Activated gamma-delta T cell treated with anti-CD3 and anti-CD28 coated beads, Interleukin-2, amount 50 U/mL, for 16 hours (primary cell): ENCODE measurements around the gene SCO1.
A peak's percentile ranks its signal among the peaks of the same experiment; 100 is the strongest.

Experiments used
- DNase-seq: peaks from one replicate; pipeline ENCODE4 v3.0.0-alpha.2; 2020; ENCODE audit warnings: low read depth

The SCO1 gene

GRCh38 chr17:10652984-10653659, 44.2 kb downstream of the SCO1 start:
- DNase-seq, result no peak

DNA sequence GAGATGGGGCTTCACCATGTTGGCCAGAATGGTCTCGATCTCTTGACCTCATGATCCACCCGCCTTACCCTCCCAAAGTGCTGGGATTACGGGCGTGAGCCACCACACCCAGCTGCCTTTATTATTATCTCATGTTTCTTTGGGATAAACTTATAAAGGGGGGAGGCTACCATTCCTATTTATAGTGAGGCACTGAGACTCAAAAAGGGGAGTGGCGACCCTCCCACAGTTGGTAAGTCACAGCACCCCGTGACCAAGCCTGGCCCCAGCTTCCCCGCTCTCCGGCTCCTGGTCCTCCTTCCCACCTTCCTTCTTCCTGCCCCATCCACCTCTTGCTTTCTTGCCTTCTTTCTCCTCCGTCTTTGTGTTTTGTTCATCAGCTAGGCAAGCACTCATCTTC, 45.4 kb downstream of the SCO1 start:
- DNase-seq, result no peak

DNA sequence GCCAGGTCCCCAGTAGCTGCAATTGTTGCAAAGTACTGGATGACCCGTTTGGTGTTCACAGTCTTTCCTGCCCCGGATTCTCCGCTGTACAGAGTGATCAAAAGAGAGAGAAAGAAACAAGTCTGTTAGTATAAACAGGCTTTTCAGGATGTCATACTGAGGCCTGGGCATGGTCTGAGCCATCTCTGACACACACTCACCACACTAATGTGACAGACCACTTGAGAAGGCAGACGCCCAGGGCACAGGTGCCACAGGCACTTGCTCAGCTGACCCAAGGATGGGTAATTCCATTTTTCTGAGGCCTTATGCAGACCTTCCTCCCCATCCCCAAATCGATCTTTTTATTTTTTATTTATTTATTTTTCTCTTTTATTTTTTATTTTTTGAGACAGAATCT, 47.7 kb downstream of the SCO1 start:
- DNase-seq, result no peak

GRCh38 chr17:10648956-10649355, 48.4 kb downstream of the SCO1 start:
- no peak for DNase-seq

GRCh38 chr17:10648381-10648780, 49.0 kb downstream of the SCO1 start:
- no peak for DNase-seq

DNA sequence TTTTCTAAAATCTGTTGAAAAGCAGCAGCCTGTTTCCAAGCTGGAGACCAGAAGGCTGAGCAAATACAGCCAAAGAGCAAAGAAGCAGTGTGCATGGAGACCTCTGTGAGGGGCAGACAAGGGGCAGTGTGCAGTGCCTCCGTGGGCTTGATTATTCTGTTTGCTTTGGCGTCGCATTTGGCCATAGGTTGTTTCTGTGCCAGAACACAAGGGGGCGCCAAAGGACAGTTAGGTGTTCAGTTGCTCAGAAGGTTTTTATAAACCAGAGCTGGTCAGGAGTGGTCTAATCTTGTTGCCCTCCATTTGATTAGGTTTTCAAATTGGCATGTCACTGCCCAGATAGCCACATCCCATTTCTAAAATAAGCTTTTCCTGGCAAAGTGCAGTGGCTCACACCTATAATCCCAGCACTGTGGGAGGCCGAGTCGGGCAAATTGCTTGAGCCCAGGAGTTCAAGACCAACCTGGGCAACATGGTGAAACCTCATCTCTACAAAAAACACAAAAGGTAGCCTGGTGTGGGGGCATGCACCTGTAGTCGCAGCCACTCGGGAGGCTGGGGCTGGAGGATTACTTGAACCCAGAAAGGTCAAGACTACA, 50.8 kb downstream of the SCO1 start:
- peak; percentile 63 for DNase-seq

DNA sequence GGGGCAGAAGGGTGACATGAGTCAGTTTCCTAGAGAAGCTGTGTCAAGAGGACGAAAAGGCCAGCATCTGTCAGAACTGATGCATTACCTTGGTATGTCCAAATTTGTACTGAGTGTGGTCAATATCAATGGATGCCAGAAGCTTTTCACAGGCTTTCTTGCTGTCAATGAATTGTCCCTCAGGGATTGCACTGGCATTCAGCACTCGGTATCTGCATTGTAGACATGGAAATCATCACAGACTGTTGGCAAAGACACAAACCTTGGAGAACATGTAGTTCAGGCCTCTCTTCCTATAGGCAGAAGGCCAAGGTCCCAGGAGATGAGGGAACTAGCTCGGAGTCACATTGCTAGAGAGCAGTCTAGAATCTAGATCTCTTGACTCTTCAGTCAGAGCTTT, 56.9 kb downstream of the SCO1 start:
- no peak for DNase-seq

GRCh38 chr17:10638151-10638550, 59.2 kb downstream of the SCO1 start:
- DNase-seq, result no peak

- no peak for DNase-seq
Measured at GRCh38 chr17:10635290-10635689, 62.0 kb downstream of the SCO1 start.

DNA sequence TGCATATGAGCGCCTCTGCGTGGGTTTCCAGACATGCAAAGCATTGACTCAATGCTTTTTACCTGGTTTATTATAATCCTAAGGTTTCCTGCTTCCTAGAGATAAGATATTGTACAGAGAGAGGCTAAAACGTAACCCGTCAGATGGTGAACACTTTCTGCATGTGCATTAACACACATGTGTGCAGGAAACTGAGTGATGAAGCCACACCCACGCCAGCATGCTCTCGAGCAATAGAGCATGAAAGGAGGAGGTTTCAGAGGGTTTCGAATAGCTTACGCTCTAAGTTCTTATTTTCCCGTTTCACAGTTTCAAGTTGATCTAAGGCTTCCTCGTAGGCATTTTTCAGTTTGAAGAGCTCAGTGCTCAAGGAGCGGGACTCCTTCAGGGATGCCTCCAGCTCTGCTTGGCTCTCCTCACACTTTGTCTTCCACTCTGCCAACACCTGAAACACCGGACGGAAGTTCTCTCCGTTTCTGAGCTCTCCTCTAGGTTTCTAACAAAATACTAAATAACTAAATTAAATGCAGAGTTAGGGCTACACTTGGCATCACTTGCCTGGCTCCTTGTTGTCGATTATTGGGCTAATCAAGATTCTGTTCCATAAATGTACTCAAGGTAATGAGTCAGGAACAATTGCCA, 63.5 kb downstream of the SCO1 start:
- DNase-seq, result no peak

GRCh38 chr17:10631701-10632100, 65.6 kb downstream of the SCO1 start:
- no peak for DNase-seq

DNA sequence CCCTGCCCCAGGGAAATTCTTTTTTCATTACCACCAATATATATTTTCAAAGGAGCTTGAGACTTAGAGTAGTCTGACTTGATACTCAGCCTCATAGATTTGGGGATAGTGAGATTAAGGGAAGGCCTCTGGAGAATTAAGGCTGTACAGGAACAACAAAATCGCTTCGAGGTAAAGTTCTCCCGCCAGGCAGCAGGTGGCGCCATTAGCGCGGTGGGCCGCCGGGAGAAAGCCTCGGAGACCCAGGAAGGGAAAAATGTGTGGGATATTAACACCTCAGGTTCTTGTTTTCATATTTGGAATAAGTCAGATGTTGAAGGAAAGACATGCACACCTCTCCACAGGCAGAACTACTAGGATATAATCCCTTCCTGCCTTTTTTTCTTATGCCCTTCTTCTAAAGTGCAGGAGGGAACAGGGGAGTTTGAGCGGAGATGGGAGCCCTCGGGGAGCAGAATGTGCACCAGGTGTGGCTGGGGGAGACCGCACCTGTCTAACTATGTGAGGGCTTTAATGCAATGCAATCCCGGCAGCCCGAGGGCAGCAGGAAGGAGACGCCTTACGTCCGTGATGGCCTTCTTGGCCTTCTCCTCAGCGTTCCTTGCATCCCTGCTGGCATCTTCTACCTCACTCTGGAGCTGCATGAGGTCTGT, 66.2 kb downstream of the SCO1 start:
- DNase-seq, result no peak

DNA sequence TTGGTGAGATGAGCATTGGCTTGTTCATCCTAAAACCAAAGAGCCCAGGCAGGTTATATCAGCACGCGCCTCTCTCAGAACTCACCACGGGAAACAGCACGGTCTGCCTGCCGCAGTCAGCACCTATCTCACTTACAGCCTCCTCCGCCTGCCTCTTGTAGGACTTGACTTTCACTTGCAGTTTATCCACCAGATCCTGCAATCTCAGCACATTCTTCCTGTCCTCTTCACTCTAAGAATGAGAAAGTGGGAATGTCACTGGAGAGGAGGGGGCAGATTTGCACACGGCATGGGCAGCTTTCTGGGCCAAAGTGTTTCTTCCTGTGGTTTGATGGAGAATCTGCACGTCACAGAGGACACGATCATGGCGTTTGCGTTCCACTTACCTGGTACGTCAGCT, 67.6 kb downstream of the SCO1 start:
- no peak for DNase-seq

- no peak for DNase-seq
Measured at GRCh38 chr17:10628756-10629155, 68.6 kb downstream of the SCO1 start.

GRCh38 chr17:10626390-10626789, 70.9 kb downstream of the SCO1 start:
- DNase-seq, result no peak

GRCh38 chr17:10624969-10625368, 72.4 kb downstream of the SCO1 start:
- no peak for DNase-seq

DNA sequence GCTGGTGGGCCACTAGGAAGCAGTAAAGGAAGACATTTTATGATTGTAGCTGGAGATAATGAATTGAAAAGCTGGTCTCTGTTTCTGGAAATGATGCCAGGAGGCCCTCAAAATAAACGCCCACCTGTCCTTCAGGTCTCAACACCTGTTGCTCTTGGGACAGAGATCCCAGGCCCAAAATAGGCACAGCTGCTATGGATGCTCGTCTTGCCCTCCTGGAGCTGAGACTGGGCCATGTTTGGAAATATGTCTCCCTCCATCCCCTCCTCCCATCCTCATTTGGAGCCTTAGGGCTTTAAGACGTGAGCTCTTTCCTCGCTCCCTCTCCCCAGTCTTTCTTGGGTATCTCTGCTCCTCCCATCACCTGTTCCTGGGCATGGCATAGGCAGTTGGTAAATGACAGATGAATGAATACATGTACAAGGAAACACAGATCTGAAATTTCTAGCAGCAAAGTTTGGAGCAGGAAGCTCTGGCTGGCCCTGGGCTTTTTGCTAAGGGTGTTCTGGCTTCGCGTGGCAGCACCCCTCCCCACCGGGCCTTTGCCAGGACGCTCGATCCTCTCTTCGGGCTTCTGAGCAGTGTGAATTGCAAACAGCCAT, 73.5 kb downstream of the SCO1 start:
- DNase-seq, result no peak

DNA sequence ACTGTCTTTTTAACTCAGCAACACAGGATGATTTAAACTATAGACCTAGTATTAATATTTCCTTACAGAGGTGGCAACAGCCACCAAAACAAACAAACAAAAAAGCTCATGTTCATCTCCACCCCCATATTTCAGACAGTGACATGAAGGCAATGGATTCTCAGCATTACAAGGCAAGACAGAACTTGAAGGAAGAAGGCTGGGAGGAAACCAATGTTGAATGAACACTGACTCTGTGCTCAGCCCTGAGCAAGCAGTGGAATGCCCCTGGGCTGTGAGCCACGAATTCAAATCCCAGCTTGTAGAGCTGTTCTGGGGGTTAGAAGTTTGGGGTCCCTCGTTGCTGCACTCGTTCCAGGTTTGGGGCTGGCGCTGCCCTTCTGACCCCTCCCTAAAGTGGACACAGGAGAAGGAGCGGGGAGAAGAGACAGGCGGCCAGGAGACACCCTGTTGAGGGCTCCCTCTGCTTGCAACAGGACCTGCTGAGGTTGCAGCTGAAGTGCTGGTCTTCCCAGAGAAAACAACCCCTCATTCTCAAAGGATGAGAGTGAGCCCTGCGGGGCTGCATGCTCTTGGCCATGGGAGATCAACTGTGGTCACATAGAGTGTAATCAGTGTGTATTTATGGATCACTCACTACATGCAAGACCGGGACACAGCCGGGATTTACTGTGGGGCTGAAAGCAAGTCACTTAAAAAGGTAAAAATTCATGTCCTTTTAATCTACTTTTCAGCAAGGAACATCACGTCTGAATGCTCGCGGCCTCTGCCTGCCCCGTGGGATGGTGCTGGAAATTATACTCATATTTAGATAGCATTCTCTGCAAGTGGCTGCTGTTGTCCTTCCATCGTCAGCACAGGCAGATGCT, 74.5 kb downstream of the SCO1 start:
- DNase-seq, result no peak
